SK-N-SH (cell line): ENCODE data around the gene MINDY3. TPM values are rescaled to one million over a fixed set of nuclear protein-coding genes. Genes with fewer than 3 reads are reported as not detected.

Experiments used
- CTCF ChIA-PET: fragments of 300-600, 350-600 bp; formaldehyde crosslinking; extraction: SDS; loops from one replicate; lab custom pipeline; 2021; lab: Yijun Ruan, JAX
- POLR2A ChIA-PET: fragments of 350-600 bp; sonication (Branson Sonifier 250); formaldehyde crosslinking; extraction: SDS; loops from one replicate; lab custom pipeline; 2020; ENCODE audit warnings: antibody characterized with exemption, inconsistent platforms; lab: Yijun Ruan, JAX
- DNase-seq: peaks from one replicate; pipeline ENCODE4 v3.0.0; 2012
- H2AFZ ChIP-seq: fragments of 200-600 bp; sonication (generic); 2 replicates; pipeline ENCODE4 v1.8.1; 2016; ENCODE audit warnings: antibody characterized with exemption, mild to moderate bottlenecking, low read depth
- H3F3A ChIP-seq: fragments of 200-600 bp; sonication (generic); replicated peaks from 2 replicates; pipeline ENCODE3; 2016; ENCODE audit warnings: antibody characterized with exemption, mild to moderate bottlenecking; ENCODE audit not compliant: insufficient read depth
- H3K27ac ChIP-seq, 2 experiments: fragments of 200-500 bp in 1 of 2; fragments of 200-600 bp in 1 of 2; sonication (Bioruptor generic) in 1 of 2; sonication (generic), shearing (Covaris generic) in 1 of 2; 2 replicates each; pipeline versions ENCODE4 v1.5.1 to v1.6.1; 2014 to 2016; ENCODE audit warnings: low read depth in 2 of 2, inconsistent platforms in 1 of 2, low read length in 1 of 2, mild to moderate bottlenecking in 1 of 2, mixed read lengths in 1 of 2
- H3K27me3 ChIP-seq: fragments of 200-600 bp; sonication (generic), shearing (Covaris generic); 2 replicates; pipeline ENCODE4 v1.6.1; 2016; ENCODE audit warnings: mixed run types; ENCODE audit not compliant: insufficient read depth
- H3K36me3 ChIP-seq, 2 experiments: fragments of 200-500 bp in 1 of 2; fragments of 200-600 bp in 1 of 2; sonication (Bioruptor generic) in 1 of 2; sonication (generic) in 1 of 2; replicated peaks in 1 of 2; 2 replicates each; pipeline versions ENCODE3 to v1.5.1; 2014 to 2016; ENCODE audit warnings: low read length in 1 of 2, mild to moderate bottlenecking in 1 of 2; ENCODE audit not compliant: insufficient read depth in 2 of 2, control insufficient read depth in 1 of 2
- H3K4me1 ChIP-seq, 2 experiments: fragments of 200-500 bp in 1 of 2; fragments of 200-600 bp in 1 of 2; sonication (Bioruptor generic) in 1 of 2; sonication (generic), shearing (Covaris generic) in 1 of 2; 2 replicates each; pipeline versions ENCODE4 v1.5.1 to v1.6.1; 2014 to 2016; ENCODE audit warnings: low read depth in 1 of 2, low read length in 1 of 2, mixed run types in 1 of 2; ENCODE audit not compliant: insufficient read depth in 2 of 2, control insufficient read depth in 1 of 2
- H3K4me2 ChIP-seq: fragments of 200-600 bp; sonication (generic), shearing (Covaris generic); 2 replicates; pipeline ENCODE4 v1.6.1; 2017; ENCODE audit warnings: mixed run types
- H3K4me3 ChIP-seq, 2 experiments: fragments of 200-500 bp in 1 of 2; fragments of 200-600 bp in 1 of 2; sonication (Bioruptor generic) in 1 of 2; sonication (generic), shearing (Covaris generic) in 1 of 2; 2 replicates each; pipeline versions ENCODE4 v1.5.1 to v1.8.1; 2014 to 2016; ENCODE audit warnings: low read depth in 2 of 2, inconsistent platforms in 1 of 2, low read length in 1 of 2, mild to moderate bottlenecking in 1 of 2, mixed read lengths in 1 of 2, moderate library complexity in 1 of 2
- H3K79me2 ChIP-seq: fragments of 200-600 bp; sonication (generic); 2 replicates; pipeline ENCODE4 v1.8.1; 2017; ENCODE audit warnings: mild to moderate bottlenecking; ENCODE audit not compliant: insufficient read depth
- H3K9ac ChIP-seq: fragments of 200-600 bp; sonication (generic); 2 replicates; pipeline ENCODE4 v1.6.1; 2017; ENCODE audit warnings: mixed run types
- H3K9me2 ChIP-seq: fragments of 200-600 bp; sonication (generic); 2 replicates; pipeline ENCODE4 v1.6.1; 2017; ENCODE audit warnings: mixed run types
- H3K9me3 ChIP-seq: fragments of 200-600 bp; sonication (generic); 2 replicates; pipeline ENCODE4 v1.6.1; 2017; ENCODE audit warnings: mixed run types, mild to moderate bottlenecking, moderate library complexity
- H4K20me1 ChIP-seq: fragments of 200-600 bp; sonication (generic); 2 replicates; pipeline ENCODE4 v1.6.1; 2017; ENCODE audit warnings: mild to moderate bottlenecking, mixed run types; ENCODE audit not compliant: insufficient read depth
- ELF1 ChIP-seq: IDR thresholded peaks from 2 replicates; pipeline ENCODE4 v1.4.0; 2012
- FOSL2 ChIP-seq: IDR thresholded peaks from 2 replicates; pipeline ENCODE4 v1.4.0; 2012; ENCODE audit warnings: low read depth, mild to moderate bottlenecking, moderate library complexity, borderline replicate concordance
- FOXJ3 ChIP-seq: sonication (generic); formaldehyde crosslinking; IDR thresholded peaks from 2 replicates; pipeline ENCODE4 v1.5.1; 2020; ENCODE audit warnings: mild to moderate bottlenecking, missing genetic modification reagents
- FOXM1 ChIP-seq: IDR thresholded peaks from 2 replicates; pipeline ENCODE4 v1.4.0; 2012; ENCODE audit warnings: low read depth, mild to moderate bottlenecking
- GABPA ChIP-seq: IDR thresholded peaks from 2 replicates; pipeline ENCODE4 v1.4.0; 2012; ENCODE audit warnings: low read depth, mild to moderate bottlenecking
- GATA2 ChIP-seq: sonication (generic); formaldehyde crosslinking; IDR thresholded peaks from 2 replicates; pipeline ENCODE4 v1.5.0; 2020; ENCODE audit warnings: mild to moderate bottlenecking, missing genetic modification reagents
- MAX ChIP-seq: IDR thresholded peaks from 2 replicates; pipeline ENCODE4 v1.4.0; 2012; ENCODE audit warnings: low read depth
- MXI1 ChIP-seq: IDR thresholded peaks from 2 replicates; pipeline ENCODE4 v1.6.1; 2012; ENCODE audit warnings: mild to moderate bottlenecking, low read depth, low read length, improper control_type of control experiment
- NRF1 ChIP-seq: IDR thresholded peaks from 2 replicates; pipeline ENCODE4 v1.6.1; 2012; ENCODE audit warnings: low read depth, mild to moderate bottlenecking, low read length
- PBX3 ChIP-seq: IDR thresholded peaks from 2 replicates; pipeline ENCODE4; 2012
- POLR2AphosphoS5 ChIP-seq: IDR thresholded peaks from 2 replicates; pipeline ENCODE4 v1.6.1; 2012; ENCODE audit warnings: low read depth, low read length
- RAD21 ChIP-seq: IDR thresholded peaks from 2 replicates; pipeline ENCODE4 v1.6.1; 2012; ENCODE audit warnings: mild to moderate bottlenecking, low read length
- RFX5 ChIP-seq: IDR thresholded peaks from 2 replicates; pipeline ENCODE4 v1.6.1; 2012; ENCODE audit warnings: mild to moderate bottlenecking, improper control_type of control experiment, low read length
- SIN3A ChIP-seq: IDR thresholded peaks from 2 replicates; pipeline ENCODE4 v1.6.1; 2012; ENCODE audit warnings: low read depth, mild to moderate bottlenecking, low read length, moderate library complexity, borderline replicate concordance
- TAF1 ChIP-seq: IDR thresholded peaks from 2 replicates; pipeline ENCODE4 v1.6.1; 2012; ENCODE audit warnings: low read depth, mild to moderate bottlenecking, low read length, moderate library complexity, borderline replicate concordance
- TCF12 ChIP-seq: IDR thresholded peaks from 2 replicates; pipeline ENCODE4 v1.4.0; 2012
- USF1 ChIP-seq: IDR thresholded peaks from 2 replicates; pipeline ENCODE4 v1.4.0; 2012; ENCODE audit warnings: low read depth, borderline replicate concordance
- USF2 ChIP-seq: fragments of 150-350 bp; IDR thresholded peaks from 2 replicates; pipeline ENCODE4 v1.6.1; 2017; ENCODE audit warnings: antibody characterized with exemption, low read length, low read depth, borderline replicate concordance
- YY1 ChIP-seq: IDR thresholded peaks from 2 replicates; pipeline ENCODE4 v1.4.0; 2012; ENCODE audit warnings: low read depth, mild to moderate bottlenecking
- ZBTB33 ChIP-seq: IDR thresholded peaks from 2 replicates; pipeline ENCODE4 v1.4.0; 2012; ENCODE audit warnings: low read depth, borderline replicate concordance
- WGBS: methylation state at CpG from one replicate; pipeline ENCODE4 v1.1.6; 2017; ENCODE audit warnings: low lambda C conversion rate; 5-methylcytosine and 5-hydroxymethylcytosine counted together
- polyA plus RNA-seq, 3 experiments: library from polyadenylated mRNA; depleted of rRNA; stranded (reverse); fragments of >200 nt; gene quantifications; 2 replicates each; pipeline ENCODE4 v1.2.3, GENCODE V29; 2012

MINDY3 gene
- 9.5 and 12.8 TPM in 2 replicates for polyA plus RNA-seq (2012; rRNA removed)
- polyA plus RNA-seq (2012; cell fraction: cytosol; rRNA removed) = 11.2 and 13.9 TPM in 2 replicates
- polyA plus RNA-seq (2012; cell fraction: nucleus; rRNA removed) = 8.8 and 25.7 TPM in 2 replicates

- ChIA-PET POLR2A (no interaction called here), CTCF (interaction anchor here (0.6 to 2.7 kb wide), 3 partner anchors 16 to 22 kb away, joined by 3 to 7 read pairs (median 3); no protein-coding TSS in a partner anchor)
- Histone ChIP-seq H3K9ac (peak within 1 kb of the TSS; percentile 66), H3K9me3 (no peaks in the 10 kb centered on the region), H2AFZ (peak within 1 kb of the TSS; percentile 97), H3K4me3 (peak within 1 kb of the TSS; percentile 98 to 99), H3K4me1 (peaks cover 12 to 15% of the 10 kb centered on the region in 2 experiments; a peak in 3 of 4 replicates), H3K4me2 (peak within 1 kb of the TSS; percentile 76), H3K27ac (peak within 1 kb of the TSS; percentile 65 to 70), H3K36me3 (peaks cover 0 to 4% of the 10 kb centered on the region in 2 experiments), H3K27me3 (no peaks in the 10 kb centered on the region), H3K79me2 (peaks cover 41% of the 10 kb centered on the region), H3F3A (no peaks in the 10 kb centered on the region), H4K20me1 (peaks cover 9% of the 10 kb centered on the region), H3K9me2 (no peaks in the 10 kb centered on the region)
- 2% methylated on average over 34 of the region's 47 CpGs for WGBS
- DNase-seq = peak; percentile 77
- TF ChIP-seq USF1 (no peak), ZBTB33 (no peak), RFX5 (no peak), TAF1 (peak; percentile 61), MXI1 (peak; percentile 80), ELF1 (peak; percentile 95), POLR2AphosphoS5 (no peak; the same call in none of the 2 replicates), FOXM1 (no peak), SIN3A (peak; percentile 94; the same call in 1 of the 2 replicates), FOXJ3 (no peak), GABPA (peak; percentile 96), RAD21 (no peak), FOSL2 (no peak), GATA2 (CRISPR knock-in tag) (no peak), USF2 (no peak), YY1 (0 out of 2 replicates have a peak, but pooled peaks have one; percentile 56), NRF1 (no peak), TCF12 (no peak), MAX (peak; percentile 34; the same call in 1 of the 2 replicates), PBX3 (no peak)
Measured at GRCh38 chr10:15859906-15860691, at the start of gene MINDY3. Gene MINDY3 (minus strand): TSS chr10:15860507. CDS start chr10:15860299, 208 bp downstream.
